Heart left ventricle (tissue), 13 donors: ENCODE data around the gene TNP1.

ENCODE experiments used
- CTCF ChIP-seq, 12 donors: fragments of 200-600 bp; sonication (generic) in 4 of 12; IDR thresholded peaks; one replicate each; pipeline versions ENCODE4 v1.5.0 to v1.8.0; 2018 to 2022; ENCODE audit warnings: antibody characterized with exemption in 12 of 12, mild to moderate bottlenecking in 5 of 12
- POLR2A ChIP-seq, 2 donors: fragments of 450-650 bp; IDR thresholded peaks; one replicate each; pipeline ENCODE4 v1.6.1; 2017; ENCODE audit warnings: antibody characterized with exemption in 2 of 2, mild to moderate bottlenecking in 2 of 2, moderate library complexity in 2 of 2
- donor health status: ischemic (EF 13 %, LVEDD 7.1; RV severe dilation, severe dysfunction).
- donor health status: DM: no; HTN: yes; CAD: no.
- donor health status: DM: no; HTN: no; CAD: no.
- donor health status: ischemic (EF 25% LVEDD 6.9; RV normal size, moderate dysfunction).
- donor health status: ischemic (EF 25% LVEDD 5.7; RV mildly dilated, moderate dysfunction).
- donor health status: ischemic (EF 35%, LVEDD 5.7; RV mildly dilated, moderate dysfunction).
- donor health status: nonischemic (EF 11% LVEDD 7.7; RV severe dilation, severe dysfunction).
- donor health status: DM: yes; HTN: yes; CAD: no.
- donor health status: PGD.
- donor health status: ischemic (EF 29% LVEDD 5.4; RV normal size, mild dysfunction).
- donor health status: nonischemic (EF 23%, LVEDD 6.1; RV moderate dilation, normal function).

GRCh38 chr2:216850665-216851322, 9.1 kb downstream of the TNP1 start:
- TF ChIP-seq CTCF (IDR thresholded peaks at IDR 0.05) (no peak), POLR2A (IDR thresholded peaks at IDR 0.05) (no peak)
